ENCODE data around the gene SHMT1.

GRCh38 chr17:18309202-18309601 lies 54.1 kb downstream of the SHMT1 start:
- no peak for TF ChIP-seq CTCF (IDR thresholded peaks at IDR 0.05 in 4 of 5, conservative IDR thresholded peaks at IDR 0.05 in 1 of 5)
- no peak for TF ChIP-seq POLR2A (IDR thresholded peaks at IDR 0.05)
